ENCODE measurements around the gene ANKRD12.

ANKRD12 gene

DNA sequence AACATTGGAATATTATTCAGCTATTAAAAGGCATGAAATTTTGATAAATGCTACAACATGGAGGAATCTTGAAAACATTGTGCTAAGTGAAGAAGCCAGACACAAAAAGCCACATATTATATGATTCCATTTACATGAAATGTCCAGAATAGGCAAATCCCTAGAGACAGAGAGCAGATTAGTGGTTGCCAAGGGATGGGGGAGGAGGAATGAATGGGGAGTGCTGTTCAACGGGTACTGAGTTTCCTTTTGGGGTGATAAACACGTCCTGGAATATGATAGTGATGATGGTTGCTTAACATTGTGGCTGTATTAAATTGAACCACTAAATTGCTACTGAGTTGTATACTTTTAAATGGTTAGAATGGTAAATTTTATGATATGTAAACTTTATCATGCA lies 189.1 kb downstream of the ANKRD12 start:
- no peak for DNase-seq
- H3K4me1 Mint-ChIP-seq (ENCODE audit: low read depth in 2 of 2), result no peaks in the 10 kb centered on the region
- H3K27ac Mint-ChIP-seq, result no peak overlapping the region
- no peaks in the 10 kb centered on the region for H3K9me3 Mint-ChIP-seq
- H3K27me3 Mint-ChIP-seq, result peaks cover 23 to 27% of the 10 kb centered on the region in 2 donors
- no peak overlapping the region for H3K4me3 Mint-ChIP-seq
- no peaks in the 10 kb centered on the region for H3K36me3 Mint-ChIP-seq (ENCODE audit: insufficient read depth)
- no peak for ATAC-seq (replicated peaks)

DNA sequence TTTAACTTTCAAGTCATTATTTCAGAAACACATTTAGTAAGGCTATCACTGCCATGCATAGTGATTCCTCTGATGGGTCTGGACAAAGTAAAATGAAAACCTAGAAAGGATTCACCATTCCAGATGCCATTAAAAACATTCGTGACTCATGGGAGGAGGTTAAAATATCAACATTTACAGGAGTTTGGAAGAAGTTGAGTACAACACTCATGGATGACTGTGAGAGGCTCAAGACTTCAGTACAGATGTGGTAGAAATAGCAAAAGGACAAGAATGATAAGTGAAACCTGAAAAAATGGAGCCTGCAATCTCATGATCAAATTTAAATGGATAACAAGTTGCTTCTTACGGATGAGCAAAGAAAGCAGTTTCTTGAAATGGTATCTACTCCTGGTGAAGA lies 192.2 kb downstream of the ANKRD12 start:
- H3K4me1 Mint-ChIP-seq (ENCODE audit: low read depth in 2 of 2), result peaks cover 0 to 2% of the 10 kb centered on the region in 2 donors
- H3K27ac Mint-ChIP-seq, result no peak overlapping the region
- peaks cover 0 to 5% of the 10 kb centered on the region in 2 donors for H3K27me3 Mint-ChIP-seq
- H3K9me3 Mint-ChIP-seq, result no peaks in the 10 kb centered on the region
- no peak for DNase-seq
- ATAC-seq (replicated peaks), result no peak
- peaks cover 5% of the 10 kb centered on the region for H3K36me3 Mint-ChIP-seq (ENCODE audit: insufficient read depth)
- H3K4me3 Mint-ChIP-seq, result no peak overlapping the region

DNA sequence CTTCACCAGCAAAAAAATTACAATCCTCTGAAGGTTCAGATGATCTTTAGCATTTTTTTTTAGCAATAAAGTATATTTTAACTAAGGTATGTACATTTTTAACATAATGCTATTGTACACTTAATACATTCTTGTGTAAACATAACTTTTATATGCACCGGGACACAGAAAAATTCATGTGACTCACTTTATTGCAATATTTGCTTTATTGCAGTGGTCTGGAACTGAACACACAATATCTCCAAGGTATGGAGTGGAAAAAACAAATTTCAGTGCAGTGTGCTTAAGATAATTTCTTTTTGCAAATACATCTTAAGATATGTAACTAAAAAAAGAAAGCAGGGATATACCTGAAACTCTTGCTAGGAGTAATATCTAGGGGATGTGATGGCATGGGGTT lies 192.9 kb downstream of the ANKRD12 start:
- no peak for ATAC-seq (replicated peaks)
- Mint-ChIP-seq H3K4me3 (no peak overlapping the region), H3K9me3 (no peaks in the 10 kb centered on the region), H3K36me3 (ENCODE audit: insufficient read depth) (peaks cover 10% of the 10 kb centered on the region), H3K27ac (no peak overlapping the region), H3K4me1 (ENCODE audit: low read depth in 2 of 2) (peaks cover 0 to 6% of the 10 kb centered on the region in 2 donors), H3K27me3 (peaks cover 0 to 5% of the 10 kb centered on the region in 2 donors)
- DNase-seq, result no peak

DNA sequence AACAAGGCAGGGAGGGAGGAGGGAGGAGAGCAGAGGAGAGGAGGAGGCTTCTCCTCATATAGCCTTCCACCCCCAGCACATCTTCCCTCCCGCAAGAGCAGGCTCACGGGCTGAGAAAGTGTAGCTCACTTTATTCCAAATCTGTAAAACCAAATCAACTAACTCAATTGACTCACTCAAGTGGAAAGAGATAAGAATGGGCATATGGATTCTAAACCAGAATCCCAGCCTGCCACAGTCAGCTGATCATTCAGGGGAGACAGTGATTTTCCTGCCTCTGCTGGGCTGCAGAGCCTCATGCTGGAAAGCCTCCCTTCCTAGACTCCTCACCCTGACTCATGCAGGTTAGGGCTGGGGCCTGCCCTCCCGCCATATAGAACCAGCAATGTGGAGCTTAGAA lies 193.8 kb downstream of the ANKRD12 start:
- Mint-ChIP-seq H3K27ac (no peak overlapping the region), H3K36me3 (ENCODE audit: insufficient read depth) (peaks cover 10% of the 10 kb centered on the region), H3K27me3 (peaks cover 0 to 5% of the 10 kb centered on the region in 2 donors), H3K9me3 (no peaks in the 10 kb centered on the region), H3K4me1 (ENCODE audit: low read depth in 2 of 2) (peaks cover 3 to 9% of the 10 kb centered on the region in 2 donors), H3K4me3 (no peak overlapping the region)
- ATAC-seq (replicated peaks) (no peak), DNase-seq (no peak)

DNA sequence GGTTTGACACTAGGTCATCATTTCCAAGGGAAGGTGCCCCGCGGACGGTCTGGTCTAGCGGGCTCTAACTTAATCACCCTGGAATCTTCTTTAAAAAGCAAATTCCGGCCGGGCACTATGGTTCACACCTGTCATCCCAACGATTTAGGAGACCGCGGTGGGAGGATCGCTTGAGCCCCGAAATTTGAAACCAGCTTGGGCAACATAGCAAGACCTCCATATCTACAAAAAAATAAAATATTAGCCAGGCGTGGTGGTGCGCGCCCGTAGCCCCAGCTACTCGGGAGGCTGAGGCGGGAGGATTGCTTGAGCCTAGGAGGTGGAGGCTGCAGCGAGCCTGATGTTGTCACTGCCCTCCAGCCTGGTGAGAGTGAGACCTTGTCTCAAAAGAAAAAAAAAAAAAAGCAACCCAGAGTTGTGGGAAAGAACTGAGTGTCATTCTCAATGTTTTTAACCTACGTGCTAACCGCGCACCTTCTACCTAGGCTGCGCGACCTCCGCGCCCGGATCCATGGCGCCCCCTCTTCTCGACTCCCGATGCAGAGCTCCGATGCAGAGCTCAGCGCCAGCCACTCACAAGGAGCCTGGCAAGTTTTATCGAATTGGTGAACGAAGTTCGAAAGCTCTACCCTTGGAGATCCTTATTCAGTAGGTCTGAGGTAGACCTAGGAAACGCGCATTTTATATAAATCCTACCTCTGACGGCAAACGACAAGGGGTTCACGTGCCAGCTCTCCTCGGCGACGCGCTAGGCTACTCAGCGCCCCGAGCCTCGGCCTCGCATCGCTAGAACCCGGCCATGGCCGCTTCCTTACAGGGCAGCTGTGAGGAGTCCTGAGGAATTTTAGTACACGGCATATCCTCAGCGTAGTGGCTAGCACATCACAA lies 197.1 kb downstream of the ANKRD12 start:
- Mint-ChIP-seq H3K27ac (peak overlapping the region; percentile 69 to 86), H3K27me3 (no peaks in the 10 kb centered on the region), H3K4me1 (ENCODE audit: low read depth in 2 of 2) (peaks cover 10 to 16% of the 10 kb centered on the region in 2 donors), H3K9me3 (no peaks in the 10 kb centered on the region), H3K4me3 (peak overlapping the region; percentile 83 to 87), H3K36me3 (ENCODE audit: insufficient read depth) (peaks cover 10% of the 10 kb centered on the region)
- ATAC-seq (replicated peaks) (peak; percentile 44), DNase-seq (peak in 1 of 3 experiments; percentile 27)

DNA sequence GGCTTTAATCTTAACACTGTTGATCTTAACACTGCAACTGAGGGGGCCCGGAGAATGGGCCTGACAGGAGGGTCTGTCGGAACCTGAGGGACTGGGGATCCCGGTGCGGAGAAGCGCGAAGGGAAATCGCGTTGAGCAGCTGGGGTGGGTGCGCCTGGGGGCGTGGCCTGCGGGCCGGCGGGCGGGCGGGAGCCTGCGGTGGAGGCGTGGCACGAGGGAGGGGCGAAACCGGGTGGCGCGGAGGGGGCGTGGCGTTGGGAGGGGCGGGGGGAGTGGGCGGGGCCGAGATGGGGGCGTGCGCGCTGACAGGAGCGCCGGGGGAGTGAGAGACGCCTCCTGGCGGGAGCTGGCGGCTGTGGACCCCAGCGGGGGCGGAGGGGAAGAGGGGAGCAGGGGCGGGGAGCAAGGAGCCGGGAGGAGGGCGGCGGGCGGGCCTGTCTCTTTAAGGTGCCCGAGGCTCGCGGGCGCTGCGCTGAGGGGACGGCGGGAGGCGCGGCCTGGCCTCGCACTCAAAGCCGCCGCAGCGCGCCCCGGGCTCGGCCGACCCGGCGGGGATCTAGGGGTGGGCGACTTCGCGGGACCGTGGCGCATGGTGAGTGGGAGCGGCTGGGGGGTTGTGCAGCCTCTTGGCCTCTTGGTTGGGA lies 197.9 kb downstream of the ANKRD12 start, which contains the start of gene TWSG1:
Gene TWSG1, plus strand, starts transcription at position 445 of the 644 bp plus-strand sequence. CDS start 2,457 bp downstream, outside the sequence.
- Mint-ChIP-seq H3K36me3 (ENCODE audit: insufficient read depth) (peaks cover 10% of the 10 kb centered on the region), H3K27ac (peak within 1 kb of the TSS; percentile 69 to 86), H3K4me1 (ENCODE audit: low read depth in 2 of 2) (peaks cover 10 to 16% of the 10 kb centered on the region in 2 donors), H3K4me3 (peak within 1 kb of the TSS; percentile 83 to 87), H3K27me3 (no peaks in the 10 kb centered on the region), H3K9me3 (no peaks in the 10 kb centered on the region)
- DNase-seq, result peak; percentile 90 to 91 (median 90)
- peak; percentile 86 for ATAC-seq (replicated peaks)

DNA sequence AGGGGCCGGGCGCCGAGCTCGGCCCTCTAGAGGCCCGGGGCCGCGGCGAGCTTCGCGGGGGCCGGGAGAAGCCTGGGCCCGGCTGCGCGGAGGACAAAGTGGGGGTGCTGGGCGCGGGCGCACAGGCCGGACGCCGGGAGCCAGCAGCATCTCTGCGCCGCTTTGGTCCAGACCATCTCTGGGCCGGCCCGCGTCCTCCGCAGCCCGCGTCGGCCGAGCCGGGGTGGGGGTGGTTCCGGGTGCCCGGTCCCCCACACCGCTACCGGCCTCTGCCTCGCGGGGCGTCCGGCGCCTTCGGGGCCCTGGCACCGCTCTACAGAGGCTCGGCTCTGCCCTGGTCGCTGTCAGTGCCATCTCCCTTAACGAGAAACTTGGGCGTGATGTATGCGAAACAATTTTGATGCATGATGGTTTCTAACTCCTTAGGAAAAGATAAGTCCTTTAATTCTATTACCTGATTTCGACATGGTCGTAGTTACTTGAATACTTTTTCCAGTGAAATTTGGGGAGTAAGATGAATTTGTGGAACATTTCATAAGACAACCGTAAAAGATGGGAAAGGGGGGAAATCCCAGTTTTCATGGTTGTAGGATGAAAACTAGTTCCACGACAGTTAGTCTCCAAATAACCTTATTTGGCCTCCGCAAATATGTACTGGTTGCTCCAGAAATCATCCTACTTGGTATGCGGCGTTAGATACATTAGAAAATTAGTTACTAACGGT lies 198.6 kb downstream of the ANKRD12 start:
- Mint-ChIP-seq H3K4me3 (peak overlapping the region; percentile 83 to 87), H3K27ac (peak overlapping the region; percentile 35 to 69), H3K27me3 (no peaks in the 10 kb centered on the region), H3K4me1 (ENCODE audit: low read depth in 2 of 2) (peaks cover 10 to 16% of the 10 kb centered on the region in 2 donors), H3K36me3 (ENCODE audit: insufficient read depth) (peaks cover 10% of the 10 kb centered on the region), H3K9me3 (no peaks in the 10 kb centered on the region)
- DNase-seq, result peak; percentile 14 to 34 (median 27)
- ATAC-seq (replicated peaks), result peak; percentile 40

Measured in effector memory CD8-positive, alpha-beta T cell (primary cell).